ENCODE data around the gene ALPK1.
"Not testable (repeated sequence)": the region's sequence is repeated elsewhere in the genome, so short reads cannot be mapped to it uniquely, and the experiment has no call there.

ALPK1 gene

GRCh38 chr4:112418092-112418491, 120.9 kb downstream of the ALPK1 start:
- no peak for FAIRE-seq
- DNase-seq (ENCODE audit: insufficient read length, low spot score) = no peak
- TF ChIP-seq PAX5 (IDR thresholded peaks at IDR 0.05; ENCODE audit: insufficient read depth, low read length, severe bottlenecking) (no peak), POU2F2 (IDR thresholded peaks at IDR 0.05; ENCODE audit: low read depth, low read length) (no peak), SPI1 (IDR thresholded peaks at IDR 0.05; ENCODE audit: low read depth, low read length) (no peak), TAF1 (IDR thresholded peaks at IDR 0.05; ENCODE audit: low read depth, low read length) (no peak), POLR2AphosphoS5 (IDR thresholded peaks at IDR 0.05; ENCODE audit: low read depth, low read length) (no peak), POLR2A (IDR thresholded peaks at IDR 0.05; ENCODE audit: low read depth, low read length) (no peak)

DNA sequence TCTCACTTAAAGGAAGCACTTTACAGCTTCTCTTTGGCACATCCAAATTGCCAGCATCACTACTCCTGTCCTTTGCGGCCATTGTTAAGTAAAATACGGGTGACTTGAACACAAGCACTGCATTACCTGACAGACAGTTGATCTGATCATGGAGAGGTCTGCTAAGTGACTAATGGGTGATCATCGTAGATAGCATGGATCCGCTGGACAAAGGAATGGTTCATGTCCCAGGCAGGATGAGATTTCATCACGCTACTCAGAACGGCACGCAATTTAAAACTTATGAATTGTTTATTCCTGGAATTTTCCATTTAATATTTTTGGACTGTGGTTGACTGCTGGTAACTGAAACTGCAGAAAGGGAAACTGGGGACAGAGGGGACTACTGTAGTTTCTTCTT, 124.7 kb downstream of the ALPK1 start:
- FAIRE-seq (no peak), DNase-seq (ENCODE audit: insufficient read length, low spot score) (no peak)
- no peak for TF ChIP-seq TAF1 (IDR thresholded peaks at IDR 0.05; ENCODE audit: low read depth, low read length)
- no peak for TF ChIP-seq POLR2A (IDR thresholded peaks at IDR 0.05; ENCODE audit: low read depth, low read length)
- no peak for TF ChIP-seq POLR2AphosphoS5 (IDR thresholded peaks at IDR 0.05; ENCODE audit: low read depth, low read length)

DNA sequence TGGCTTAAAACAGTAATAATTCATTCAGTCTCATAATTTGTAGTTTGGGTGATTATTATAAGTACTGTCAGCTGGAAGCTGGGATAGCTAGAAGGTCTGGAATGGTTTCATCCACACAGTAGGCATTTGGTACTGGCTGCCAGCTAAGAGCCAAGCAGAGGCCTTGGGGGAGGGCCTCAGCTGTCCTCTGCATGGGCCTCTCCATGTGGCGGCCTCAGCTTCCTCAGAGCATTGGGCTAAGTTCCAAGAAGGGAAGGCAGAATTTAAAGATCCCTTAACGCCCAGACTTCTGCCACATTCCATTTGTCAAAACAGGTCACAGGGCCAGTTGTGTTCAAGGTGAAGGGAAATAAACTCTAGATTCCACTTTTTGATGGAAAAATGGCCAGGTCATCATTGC, 125.5 kb downstream of the ALPK1 start:
- DNase-seq (ENCODE audit: insufficient read length, low spot score) (no peak), FAIRE-seq (no peak)
- no peak for TF ChIP-seq PAX5 (IDR thresholded peaks at IDR 0.05; ENCODE audit: insufficient read depth, low read length, severe bottlenecking)
- no peak for TF ChIP-seq SPI1 (IDR thresholded peaks at IDR 0.05; ENCODE audit: low read depth, low read length)
- no peak for TF ChIP-seq POU2F2 (IDR thresholded peaks at IDR 0.05; ENCODE audit: low read depth, low read length)
- TF ChIP-seq POLR2A (IDR thresholded peaks at IDR 0.05; ENCODE audit: low read depth, low read length) = no peak

DNA sequence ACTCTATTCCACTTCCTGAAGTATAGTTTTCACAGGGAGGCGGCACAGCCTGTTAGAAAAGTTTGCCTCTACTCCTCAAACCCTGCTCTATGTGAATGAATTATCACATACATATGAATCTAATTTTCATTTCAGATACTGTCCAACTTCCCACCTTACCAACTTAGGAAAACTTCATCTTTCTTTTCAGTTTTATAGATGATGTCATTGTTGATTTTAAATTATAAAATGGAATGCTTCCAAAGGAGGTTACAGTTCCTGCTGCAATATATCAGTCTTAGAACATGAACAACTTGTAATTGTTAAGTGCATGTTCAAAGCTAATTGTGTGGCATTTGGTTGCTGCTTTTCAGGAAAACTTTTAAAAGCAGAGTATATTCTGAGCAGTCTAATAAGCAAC, 126.4 kb downstream of the ALPK1 start:
- TF ChIP-seq POU2F2 (IDR thresholded peaks at IDR 0.05; ENCODE audit: low read depth, low read length) = no peak
- no peak for TF ChIP-seq POLR2A (IDR thresholded peaks at IDR 0.05; ENCODE audit: low read depth, low read length)
- TF ChIP-seq PAX5 (IDR thresholded peaks at IDR 0.05; ENCODE audit: insufficient read depth, low read length, severe bottlenecking) = no peak
- TF ChIP-seq SPI1 (IDR thresholded peaks at IDR 0.05; ENCODE audit: low read depth, low read length) = no peak
- no peak for TF ChIP-seq TAF1 (IDR thresholded peaks at IDR 0.05; ENCODE audit: low read depth, low read length)
- TF ChIP-seq POLR2AphosphoS5 (IDR thresholded peaks at IDR 0.05; ENCODE audit: low read depth, low read length) = no peak
- FAIRE-seq = no peak
- no peak for DNase-seq (ENCODE audit: insufficient read length, low spot score)

DNA sequence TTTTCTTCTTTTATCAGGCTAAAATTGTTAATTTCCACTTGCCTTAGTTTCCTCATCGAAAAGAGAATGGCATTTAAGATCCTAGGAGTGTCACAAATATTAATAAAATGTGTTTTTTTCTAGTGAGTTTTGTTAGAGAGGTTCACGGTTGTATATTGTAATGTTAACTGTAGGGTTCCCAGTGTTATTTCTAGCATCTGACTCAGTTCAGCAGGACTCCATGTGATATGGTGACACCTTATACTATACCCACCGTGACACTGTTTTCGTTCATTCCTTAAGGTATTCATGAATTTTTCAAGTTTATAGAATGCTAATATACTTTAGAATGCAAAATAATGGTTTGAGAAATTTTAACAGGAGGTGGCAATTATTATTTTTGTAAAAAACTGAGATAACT, 128.7 kb downstream of the ALPK1 start:
- no peak for FAIRE-seq
- no peak for TF ChIP-seq SPI1 (IDR thresholded peaks at IDR 0.05; ENCODE audit: low read depth, low read length)
- no peak for TF ChIP-seq PAX5 (IDR thresholded peaks at IDR 0.05; ENCODE audit: insufficient read depth, low read length, severe bottlenecking)

DNA sequence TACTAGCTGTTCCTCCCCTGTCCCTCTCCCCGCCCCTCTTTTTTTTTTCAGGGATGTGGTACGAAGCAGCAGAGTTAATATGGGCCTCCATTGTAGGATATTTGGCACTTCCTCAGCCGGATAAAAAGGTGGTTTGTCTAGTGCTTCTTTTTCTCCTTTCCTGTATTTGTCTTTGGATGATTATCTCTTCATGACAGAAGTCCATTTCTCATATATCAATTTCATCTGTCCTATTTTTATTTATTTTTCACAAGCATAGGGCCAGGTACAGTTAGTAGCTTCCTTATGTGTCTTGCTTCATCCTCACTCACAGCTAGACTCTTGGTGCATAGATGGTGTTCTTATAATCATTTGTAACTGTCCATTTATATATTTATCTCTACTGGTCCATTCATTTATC, 129.2 kb downstream of the ALPK1 start:
- FAIRE-seq = no peak
- no peak for DNase-seq (ENCODE audit: insufficient read length, low spot score)
- TF ChIP-seq PAX5 (IDR thresholded peaks at IDR 0.05; ENCODE audit: insufficient read depth, low read length, severe bottlenecking) = no peak
- TF ChIP-seq POLR2A (IDR thresholded peaks at IDR 0.05; ENCODE audit: low read depth, low read length) = no peak
- no peak for TF ChIP-seq POLR2AphosphoS5 (IDR thresholded peaks at IDR 0.05; ENCODE audit: low read depth, low read length)
- no peak for TF ChIP-seq TAF1 (IDR thresholded peaks at IDR 0.05; ENCODE audit: low read depth, low read length)
- no peak for TF ChIP-seq POU2F2 (IDR thresholded peaks at IDR 0.05; ENCODE audit: low read depth, low read length)
- TF ChIP-seq SPI1 (IDR thresholded peaks at IDR 0.05; ENCODE audit: low read depth, low read length) = no peak

More for the DNA sequence above, 128.7 kb downstream of the ALPK1 start:
- DNase-seq (ENCODE audit: insufficient read length, low spot score) = no peak

DNA sequence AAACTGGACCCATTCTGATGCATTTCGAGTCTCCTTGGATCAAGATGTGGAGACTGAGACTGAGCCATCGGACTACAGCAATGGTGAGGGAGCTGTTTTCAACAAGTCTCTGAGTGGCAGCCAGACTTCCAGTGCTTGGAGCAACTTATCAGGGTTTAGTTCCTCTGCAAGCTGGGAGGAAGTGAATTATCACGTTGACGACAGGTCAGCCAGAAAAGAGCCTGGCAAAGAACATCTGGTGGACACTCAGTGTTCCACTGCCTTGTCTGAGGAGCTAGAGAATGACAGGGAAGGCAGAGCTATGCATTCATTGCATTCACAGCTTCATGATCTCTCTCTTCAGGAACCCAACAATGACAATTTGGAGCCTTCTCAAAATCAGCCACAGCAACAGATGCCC, 134.0 kb downstream of the ALPK1 start:
- no peak for DNase-seq (ENCODE audit: insufficient read length, low spot score)
- TF ChIP-seq SPI1 (IDR thresholded peaks at IDR 0.05; ENCODE audit: low read depth, low read length) (no peak), POLR2AphosphoS5 (IDR thresholded peaks at IDR 0.05; ENCODE audit: low read depth, low read length) (no peak), POLR2A (IDR thresholded peaks at IDR 0.05; ENCODE audit: low read depth, low read length) (no peak), PAX5 (IDR thresholded peaks at IDR 0.05; ENCODE audit: insufficient read depth, low read length, severe bottlenecking) (no peak), POU2F2 (IDR thresholded peaks at IDR 0.05; ENCODE audit: low read depth, low read length) (no peak), TAF1 (IDR thresholded peaks at IDR 0.05; ENCODE audit: low read depth, low read length) (no peak)
- FAIRE-seq = no peak

- DNase-seq (ENCODE audit: insufficient read length, low spot score) (no peak), FAIRE-seq (no peak)
- TF ChIP-seq POU2F2 (IDR thresholded peaks at IDR 0.05; ENCODE audit: low read depth, low read length) (no peak), PAX5 (IDR thresholded peaks at IDR 0.05; ENCODE audit: insufficient read depth, low read length, severe bottlenecking) (no peak), TAF1 (IDR thresholded peaks at IDR 0.05; ENCODE audit: low read depth, low read length) (no peak), POLR2A (IDR thresholded peaks at IDR 0.05; ENCODE audit: low read depth, low read length) (no peak), POLR2AphosphoS5 (IDR thresholded peaks at IDR 0.05; ENCODE audit: low read depth, low read length) (no peak)
Measured at GRCh38 chr4:112436987-112437386, 139.8 kb downstream of the ALPK1 start.

- not testable (repeated sequence) for FAIRE-seq; DNase-seq (ENCODE audit: insufficient read length, low spot score)
Measured at GRCh38 chr4:112442226-112442625, 145.1 kb downstream of the ALPK1 start.

GRCh38 chr4:112448306-112449132, 151.3 kb downstream of the ALPK1 start:
- no peak for TF ChIP-seq SPI1 (IDR thresholded peaks at IDR 0.05; ENCODE audit: low read depth, low read length)
- TF ChIP-seq POLR2AphosphoS5 (IDR thresholded peaks at IDR 0.05; ENCODE audit: low read depth, low read length) = no peak
- no peak for TF ChIP-seq TAF1 (IDR thresholded peaks at IDR 0.05; ENCODE audit: low read depth, low read length)
- no peak for TF ChIP-seq POU2F2 (IDR thresholded peaks at IDR 0.05; ENCODE audit: low read depth, low read length)
- TF ChIP-seq POLR2A (IDR thresholded peaks at IDR 0.05; ENCODE audit: low read depth, low read length) = no peak
- no peak for TF ChIP-seq PAX5 (IDR thresholded peaks at IDR 0.05; ENCODE audit: insufficient read depth, low read length, severe bottlenecking)
- FAIRE-seq (no peak), DNase-seq (ENCODE audit: insufficient read length, low spot score) (no peak)
